Measurements from ENCODE around the gene MYH1. TPM values are rescaled to one million over a fixed set of nuclear protein-coding genes. Genes with fewer than 3 reads are reported as not detected.

MYH1 gene
- total RNA-seq, 1 experiment from 2014 or later = not detected

DNA sequence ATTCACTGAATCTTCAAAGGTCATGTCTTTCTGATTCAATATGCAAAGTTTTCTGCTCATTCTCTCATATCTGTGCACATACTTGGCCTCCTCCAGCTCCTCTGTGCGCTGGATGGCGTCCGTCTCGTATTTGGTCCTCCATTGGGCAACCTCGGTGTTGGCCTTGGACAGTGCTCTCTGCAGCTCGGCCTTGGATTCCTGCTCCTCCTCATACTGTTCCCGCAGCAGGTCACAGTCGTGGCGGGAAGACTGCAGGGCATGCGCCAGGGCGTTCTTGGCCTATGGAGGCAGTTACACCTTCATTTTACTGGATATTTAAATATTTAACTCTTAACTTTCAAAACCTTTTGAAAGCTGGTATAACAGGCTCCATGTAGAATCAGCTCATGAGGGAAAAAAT, 8.2 kb upstream of the MYH1 start:
- Histone ChIP-seq H2BK120ac (ENCODE audit: low read depth, low read length, poor library complexity, severe bottlenecking) (no peak overlapping the region), H3K9me3 (ENCODE audit: control insufficient read depth, low read depth, low read length) (no peaks in the 10 kb centered on the region), H3K9ac (ENCODE audit: extremely low read depth, insufficient read length, low read length) (no peak overlapping the region), H3K4ac (ENCODE audit: low read depth, low read length) (no peak overlapping the region), H2BK12ac (ENCODE audit: insufficient read length, low read depth, low read length) (no peak overlapping the region), H2BK20ac (ENCODE audit: low read depth, low read length, poor library complexity, severe bottlenecking) (no peak overlapping the region), H4K8ac (replicated peaks; ENCODE audit: insufficient read length, low read depth, low read length) (no peak overlapping the region), H3K23ac (ENCODE audit: insufficient read length, low read depth, low read length) (no peak overlapping the region), H4K5ac (ENCODE audit: insufficient read length, low read depth, low read length) (no peak overlapping the region), H2BK5ac (ENCODE audit: insufficient read length, low read length) (no peak overlapping the region), H3T11ph (ENCODE audit: low read length) (no peak overlapping the region), H3K79me1 (ENCODE audit: insufficient read depth, low read depth, low read length, poor library complexity, severe bottlenecking) (no peaks in the 10 kb centered on the region), H3K56ac (ENCODE audit: insufficient read length, low read depth, low read length) (no peak overlapping the region), H4K20me1 (ENCODE audit: control insufficient read depth, insufficient read depth, insufficient read length) (no peaks in the 10 kb centered on the region), H3K4me1 (ENCODE audit: insufficient read depth, low read length) (no peaks in the 10 kb centered on the region), H3K27me3 (ENCODE audit: insufficient read depth, low read length) (no peaks in the 10 kb centered on the region), H3K14ac (ENCODE audit: insufficient read depth, low read length) (no peak overlapping the region), H2AK5ac (ENCODE audit: insufficient read length, low read length) (no peak overlapping the region), H3K27ac (ENCODE audit: insufficient read length, low read depth, low read length) (no peak overlapping the region), H4K91ac (ENCODE audit: insufficient read length, low read depth, low read length) (no peak overlapping the region), H3K79me2 (ENCODE audit: insufficient read depth, low read length) (no peaks in the 10 kb centered on the region), H3K23me2 (ENCODE audit: insufficient read length, low read depth, low read length, poor library complexity, severe bottlenecking) (no peaks in the 10 kb centered on the region), H2BK15ac (ENCODE audit: low read depth, low read length) (no peak overlapping the region), H3K4me2 (ENCODE audit: insufficient read depth, insufficient read length, low read length) (no peak overlapping the region), H3K18ac (ENCODE audit: insufficient read length, low read depth, low read length) (no peak overlapping the region), H2AFZ (ENCODE audit: low read length) (no peak overlapping the region)
- peaks cover 4 to 5% of the 10 kb centered on the region in 2 experiments; a peak in 3 of 5 replicates for H3K9me3 Mint-ChIP-seq
- no peak for DNase-seq
- TF ChIP-seq, protein P1, sequence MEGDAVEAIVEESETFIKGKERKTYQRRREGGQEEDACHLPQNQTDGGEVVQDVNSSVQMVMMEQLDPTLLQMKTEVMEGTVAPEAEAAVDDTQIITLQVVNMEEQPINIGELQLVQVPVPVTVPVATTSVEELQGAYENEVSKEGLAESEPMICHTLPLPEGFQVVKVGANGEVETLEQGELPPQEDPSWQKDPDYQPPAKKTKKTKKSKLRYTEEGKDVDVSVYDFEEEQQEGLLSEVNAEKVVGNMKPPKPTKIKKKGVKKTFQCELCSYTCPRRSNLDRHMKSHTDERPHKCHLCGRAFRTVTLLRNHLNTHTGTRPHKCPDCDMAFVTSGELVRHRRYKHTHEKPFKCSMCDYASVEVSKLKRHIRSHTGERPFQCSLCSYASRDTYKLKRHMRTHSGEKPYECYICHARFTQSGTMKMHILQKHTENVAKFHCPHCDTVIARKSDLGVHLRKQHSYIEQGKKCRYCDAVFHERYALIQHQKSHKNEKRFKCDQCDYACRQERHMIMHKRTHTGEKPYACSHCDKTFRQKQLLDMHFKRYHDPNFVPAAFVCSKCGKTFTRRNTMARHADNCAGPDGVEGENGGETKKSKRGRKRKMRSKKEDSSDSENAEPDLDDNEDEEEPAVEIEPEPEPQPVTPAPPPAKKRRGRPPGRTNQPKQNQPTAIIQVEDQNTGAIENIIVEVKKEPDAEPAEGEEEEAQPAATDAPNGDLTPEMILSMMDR (conservative IDR thresholded peaks at IDR 0.05) = no peak
- peaks cover 0 to 5% (median 2%) of the 10 kb centered on the region in 3 experiments; a peak in 3 of 7 replicates for H3K36me3 Mint-ChIP-seq (ENCODE audit: insufficient read depth in 1 of 3, low read depth in 3 of 3)
- no peak overlapping the region for H3K4me3 Mint-ChIP-seq
- no peaks in the 10 kb centered on the region for H3K27me3 Mint-ChIP-seq (ENCODE audit: low read depth)
- no peaks in the 10 kb centered on the region for H3K4me1 Mint-ChIP-seq
- WGBS (ENCODE audit: extremely low coverage, insufficient read length, low lambda C conversion rate) = no CpG with 5 or more reads among the region's 11 CpGs
- H3K27ac Mint-ChIP-seq = no peak overlapping the region
